ENCODE measurements around the gene PFKL.
"Not testable (repeated sequence)": the region's sequence is repeated elsewhere in the genome, so short reads cannot be mapped to it uniquely, and the experiment has no call there.

Gene PFKL

GRCh38 chr21:44349416-44349846, 49.6 kb downstream of the PFKL start:
- no peak for DNase-seq

GRCh38 chr21:44349847-44350772, 50.3 kb downstream of the PFKL start:
- no peak for DNase-seq

GRCh38 chr21:44350773-44351481, 51.1 kb downstream of the PFKL start:
- DNase-seq: no peak

- DNase-seq: no peak
Observed at GRCh38 chr21:44351535-44352252, 51.8 kb downstream of the PFKL start.

DNA sequence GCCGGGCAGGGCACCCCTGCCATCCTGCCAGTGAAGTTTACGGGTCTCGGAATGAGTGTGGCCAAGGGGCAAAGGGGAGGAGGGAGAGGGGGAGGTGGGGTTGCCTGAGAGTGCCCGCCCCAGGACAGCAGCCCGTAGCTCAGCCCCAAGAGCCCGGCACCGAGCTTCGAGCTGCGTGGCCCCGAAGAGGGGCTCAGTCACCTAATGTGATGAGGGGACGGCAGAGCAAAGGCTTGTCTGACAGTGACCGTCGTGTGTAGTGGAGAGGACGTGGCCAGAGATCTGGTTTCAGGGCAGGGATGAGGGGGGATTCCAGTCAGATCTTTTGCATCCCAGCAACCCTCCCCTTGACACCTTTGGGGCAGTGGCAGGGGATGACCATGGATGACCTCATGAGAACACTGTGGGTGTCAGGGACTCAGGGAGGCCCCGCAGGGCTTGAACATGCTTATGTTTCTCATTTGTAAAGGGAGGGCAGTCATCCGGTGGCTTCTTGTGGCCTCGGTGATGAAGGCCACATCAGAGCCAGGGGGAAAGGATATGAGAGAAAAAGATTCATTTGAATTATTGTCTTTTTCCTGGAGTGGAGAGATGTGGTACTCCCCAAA, 52.5 kb downstream of the PFKL start:
- DNase-seq: no peak

GRCh38 chr21:44353191-44353970, 53.5 kb downstream of the PFKL start, which contains the start of gene TRPM2:
TRPM2 (plus strand) TSS chr21:44353621; CDS start chr21:44353701, 80 bp downstream.
- DNase-seq: no peak

DNA sequence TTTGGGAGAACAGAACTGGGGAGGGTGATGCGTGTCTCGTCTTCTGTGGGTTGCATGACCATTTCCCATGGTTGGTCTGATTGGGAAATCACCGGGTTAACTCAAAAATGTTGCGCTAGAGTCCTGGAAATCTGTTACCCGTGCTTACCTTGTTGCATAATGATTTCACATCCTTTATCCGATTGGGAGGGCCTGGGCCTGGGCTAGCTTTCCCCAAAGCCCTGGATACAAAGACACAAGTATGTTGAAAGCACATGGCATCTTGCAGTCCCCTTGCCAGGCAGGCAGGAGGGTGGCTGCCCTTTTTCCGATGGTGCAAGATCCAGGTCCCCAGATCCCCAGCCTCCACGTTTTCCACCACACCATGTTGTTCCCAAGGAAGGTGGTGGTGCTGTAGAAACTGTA, 54.1 kb downstream of the PFKL start:
- DNase-seq: no peak

GRCh38 chr21:44354775-44355771, 55.2 kb downstream of the PFKL start:
- no peak for DNase-seq

DNA sequence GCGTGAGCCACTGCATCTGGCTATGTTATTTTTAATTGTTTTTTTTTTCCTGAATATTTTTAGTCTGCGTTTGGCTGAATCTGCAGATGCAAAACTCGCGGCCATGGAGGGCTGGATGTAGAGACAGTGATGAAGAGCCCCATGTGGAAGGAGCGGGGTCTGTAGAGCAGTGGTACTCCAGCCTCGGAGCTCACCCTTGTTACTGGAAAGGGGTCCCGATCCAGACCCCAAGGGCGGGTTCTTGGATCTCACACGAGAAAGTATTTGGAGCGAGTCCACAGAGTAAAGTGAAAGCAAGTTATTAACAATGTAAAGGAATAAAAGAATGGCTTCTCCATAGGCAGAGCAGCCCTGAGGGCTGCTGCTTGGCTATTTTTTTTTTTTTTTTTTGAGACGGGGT, 56.3 kb downstream of the PFKL start:
- no peak for DNase-seq

DNA sequence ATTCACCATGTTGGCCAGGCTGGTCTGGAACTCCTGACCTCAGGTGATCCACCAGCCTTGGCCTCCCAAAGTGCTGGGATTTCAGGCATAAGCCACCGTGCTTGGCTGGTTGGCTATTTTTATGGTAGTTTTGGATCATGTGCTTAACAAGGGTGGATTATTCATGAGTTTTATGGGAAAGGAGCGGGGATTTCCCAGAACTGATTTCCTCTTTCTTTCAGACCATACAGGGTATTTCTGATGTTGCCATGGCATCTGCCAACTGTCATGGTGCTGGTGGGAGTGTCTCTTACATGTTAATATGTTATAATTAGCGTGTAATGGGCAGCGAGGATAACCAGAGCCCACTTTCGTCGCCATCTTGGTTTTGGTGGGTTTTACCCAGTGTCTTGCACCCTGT, 56.8 kb downstream of the PFKL start:
- no peak for DNase-seq

DNA sequence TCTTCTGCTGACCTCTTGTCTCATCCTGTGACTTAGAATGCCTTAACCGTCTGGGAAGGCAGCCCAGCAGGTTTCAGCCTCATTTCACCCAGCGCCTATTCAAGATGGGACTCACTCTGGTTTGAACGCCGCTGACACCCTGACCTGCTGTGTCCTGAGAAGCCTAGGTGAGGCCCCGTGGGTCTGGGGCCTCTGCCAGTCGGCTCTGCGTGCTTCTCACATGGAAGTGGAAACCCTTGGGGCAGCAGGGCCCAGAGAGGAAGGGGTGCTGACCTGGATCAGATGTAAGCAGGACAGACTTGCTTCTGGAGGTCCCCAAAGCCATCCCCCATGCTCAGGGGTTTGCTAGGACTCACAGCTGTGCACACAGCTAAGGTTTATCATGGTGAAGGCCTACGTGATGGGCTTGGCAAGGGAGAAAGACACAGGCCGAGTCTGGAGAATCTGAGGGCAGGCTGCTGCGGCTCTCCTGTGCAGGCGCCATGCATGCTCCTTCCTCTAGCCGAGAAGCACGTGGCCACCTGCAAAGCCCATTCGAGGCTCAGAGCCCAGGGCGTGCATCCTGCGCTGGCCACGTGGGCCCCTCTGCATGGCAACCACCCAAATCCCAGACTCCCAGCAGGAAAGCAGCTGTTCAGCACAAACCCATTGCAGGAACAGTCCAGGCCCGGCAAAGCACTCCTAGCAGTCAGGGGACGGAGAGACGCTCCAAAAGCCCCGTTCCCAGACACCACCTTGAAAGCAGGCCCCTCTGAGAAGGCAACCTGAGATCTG, 57.4 kb downstream of the PFKL start:
- no peak for DNase-seq

- no peak for DNase-seq
Observed at GRCh38 chr21:44359396-44359795, 59.5 kb downstream of the PFKL start.

- DNase-seq: no peak
Observed at GRCh38 chr21:44360159-44360558, 60.3 kb downstream of the PFKL start.

DNA sequence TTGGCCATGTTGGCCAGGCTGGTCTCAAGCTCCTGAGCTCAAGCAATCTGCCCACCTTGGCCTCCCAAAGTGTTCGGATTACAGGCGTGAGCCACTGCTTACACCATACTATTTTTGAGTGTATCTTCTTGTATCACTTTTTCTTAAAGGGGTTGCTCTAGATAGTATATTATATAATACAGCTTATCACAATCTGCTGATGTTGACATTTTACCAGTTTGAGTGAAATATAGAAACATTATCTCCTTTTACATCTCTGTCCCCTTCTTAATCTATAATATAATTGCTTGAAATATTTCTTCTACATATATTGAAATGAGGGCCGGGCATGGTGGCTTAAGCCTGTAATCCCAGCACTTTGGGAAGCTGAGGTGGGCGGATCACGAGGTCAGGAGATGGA, 62.0 kb downstream of the PFKL start:
- DNase-seq: not testable (repeated sequence)

GRCh38 chr21:44363278-44363677, 63.4 kb downstream of the PFKL start:
- no peak for DNase-seq

GRCh38 chr21:44364151-44365053, 64.5 kb downstream of the PFKL start:
- no peak for DNase-seq

DNA sequence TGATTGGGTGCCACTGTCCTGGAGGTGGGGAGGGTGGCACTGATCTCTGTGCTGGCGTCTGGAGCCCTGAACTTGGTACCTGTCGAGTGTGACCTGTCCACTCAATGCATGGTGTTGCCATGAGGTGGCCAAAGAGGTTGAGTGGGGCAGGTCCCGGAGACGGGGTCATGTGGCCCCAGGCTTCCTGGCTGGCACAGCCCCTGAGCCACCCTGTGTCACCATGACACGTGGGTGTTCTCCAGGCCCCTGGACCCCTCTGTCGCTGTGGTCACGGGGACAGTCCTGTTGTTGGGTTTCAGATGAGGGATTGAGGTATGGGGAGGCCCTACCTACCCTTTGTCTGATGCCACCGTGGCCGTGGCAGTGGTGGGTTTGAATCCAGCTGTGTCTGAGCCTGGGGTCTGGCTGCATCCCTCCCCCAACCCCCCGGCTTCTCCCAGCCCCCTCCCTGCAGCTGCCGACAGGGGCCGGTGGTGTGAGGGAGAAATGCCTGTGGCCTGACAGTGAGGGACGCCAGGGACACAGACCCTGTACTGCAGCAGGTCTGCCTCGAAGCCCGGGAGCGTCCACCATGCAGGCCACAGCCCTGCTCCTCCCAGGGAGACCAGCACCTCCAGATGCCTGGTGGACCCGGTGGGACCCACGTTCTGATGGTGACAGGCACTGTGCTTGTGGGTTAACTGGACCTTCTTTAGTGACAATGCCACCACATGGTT, 65.6 kb downstream of the PFKL start:
- DNase-seq: no peak

GRCh38 chr21:44365967-44366585, 66.2 kb downstream of the PFKL start:
- no peak for DNase-seq

All from fibroblast of skin of right quadriceps (primary cell).